Lower lobe of right lung (tissue), 2 donors: Measurements from ENCODE around the gene ITGB3. TPM values are rescaled to one million over a fixed set of nuclear protein-coding genes. Genes with fewer than 3 reads are reported as not detected.

ENCODE experiments used
- ATAC-seq, 2 donors: fragments of 200-7000 bp; cut with Tn5 transposase; one replicate each; pipeline ENCODE4 v1.9.1; 2020 to 2022; ENCODE audit warnings: mild to moderate bottlenecking in 2 of 2, moderate library complexity in 2 of 2
- DNase-seq: peaks from one replicate; pipeline ENCODE4 v3.0.0-alpha.2; 2020
- H3K27ac ChIP-seq: fragments of 200-600 bp; one replicate; pipeline ENCODE4 v1.8.0; 2022
- H3K27me3 ChIP-seq: fragments of 200-600 bp; one replicate; pipeline ENCODE4 v1.8.0; 2022; ENCODE audit warnings: low read depth
- H3K36me3 ChIP-seq: fragments of 200-600 bp; one replicate; pipeline ENCODE4 v1.8.0; 2022; ENCODE audit warnings: mild to moderate bottlenecking
- H3K4me1 ChIP-seq: fragments of 200-600 bp; one replicate; pipeline ENCODE4 v1.8.0; 2022
- H3K4me3 ChIP-seq: fragments of 200-600 bp; one replicate; pipeline ENCODE4 v1.8.0; 2022; ENCODE audit warnings: mild to moderate bottlenecking
- H3K9me3 ChIP-seq: fragments of 200-600 bp; one replicate; pipeline ENCODE4 v1.8.0; 2022
- CTCF ChIP-seq: fragments of 200-600 bp; IDR thresholded peaks from one replicate; pipeline ENCODE4 v1.8.0; 2022; ENCODE audit warnings: antibody characterized with exemption, mild to moderate bottlenecking
- intact Hi-C: fragments of 100-400 bp; cut with DNase I; formaldehyde crosslinking; loops from one replicate; pipeline ENCODE4 v1.11.0; 2022
- total RNA-seq: library from RNA; stranded (reverse); fragmentation: NEBNext Ultra II Directional; extraction: Animal tissue kit (Norgen Biotek cat#: 25700); gene quantifications from one replicate; pipeline ENCODE4 v1.2.1, GENCODE V29; 2021
- donor health status: DM: no; HTN: yes; CAD: no; lungs with severe emphysema.

Gene ITGB3
- total RNA-seq, 1 donor from 2014 or later, result 10.5 TPM

- Histone ChIP-seq H3K27ac (no peak overlapping the region), H3K9me3 (no peaks in the 10 kb centered on the region), H3K36me3 (no peaks in the 10 kb centered on the region), H3K4me1 (peaks cover 8% of the 10 kb centered on the region), H3K4me3 (no peak overlapping the region), H3K27me3 (no peaks in the 10 kb centered on the region)
- intact Hi-C loops, result no loop called here
- no peak for ATAC-seq
- DNase-seq, result no peak
- TF ChIP-seq CTCF, result no peak
Measured at GRCh38 chr17:47285003-47285402, 31.4 kb downstream of the ITGB3 start.

GRCh38 chr17:47286198-47286914, 32.7 kb downstream of the ITGB3 start:
- Histone ChIP-seq H3K27me3 (no peaks in the 10 kb centered on the region), H3K27ac (no peak overlapping the region), H3K36me3 (no peaks in the 10 kb centered on the region), H3K9me3 (no peaks in the 10 kb centered on the region), H3K4me1 (no peaks in the 10 kb centered on the region), H3K4me3 (no peak overlapping the region)
- ATAC-seq (no peak), DNase-seq (no peak)
- intact Hi-C loops, result no loop called here
- TF ChIP-seq CTCF, result no peak

GRCh38 chr17:47287068-47287467, 33.4 kb downstream of the ITGB3 start:
- no peak for ATAC-seq
- TF ChIP-seq CTCF, result no peak

GRCh38 chr17:47287639-47288038, 34.0 kb downstream of the ITGB3 start:
- Histone ChIP-seq H3K4me3 (no peak overlapping the region), H3K36me3 (no peaks in the 10 kb centered on the region), H3K4me1 (no peaks in the 10 kb centered on the region), H3K27me3 (no peaks in the 10 kb centered on the region), H3K27ac (no peak overlapping the region), H3K9me3 (no peaks in the 10 kb centered on the region)
- ATAC-seq (no peak), DNase-seq (no peak)
- TF ChIP-seq CTCF, result no peak
- intact Hi-C loops, result no loop called here

More at GRCh38 chr17:47287068-47287467, 33.4 kb downstream of the ITGB3 start:
- no peaks in the 10 kb centered on the region for H3K4me1 ChIP-seq
- no peak overlapping the region for H3K27ac ChIP-seq
- no peaks in the 10 kb centered on the region for H3K36me3 ChIP-seq
- no peaks in the 10 kb centered on the region for H3K27me3 ChIP-seq
- DNase-seq, result no peak
- intact Hi-C loops, result no loop called here
- no peaks in the 10 kb centered on the region for H3K9me3 ChIP-seq
- no peak overlapping the region for H3K4me3 ChIP-seq

- no peak for ATAC-seq
- intact Hi-C loops, result no loop called here
- Histone ChIP-seq H3K27me3 (no peaks in the 10 kb centered on the region), H3K9me3 (no peaks in the 10 kb centered on the region), H3K36me3 (no peaks in the 10 kb centered on the region), H3K4me3 (no peak overlapping the region), H3K27ac (no peak overlapping the region), H3K4me1 (no peaks in the 10 kb centered on the region)
- no peak for DNase-seq
- TF ChIP-seq CTCF, result no peak
Measured at GRCh38 chr17:47288531-47289116, 35.0 kb downstream of the ITGB3 start.
